ENCODE results near the gene CEP89. TPM values are rescaled to one million over a fixed set of nuclear protein-coding genes. Genes with fewer than 3 reads are reported as not detected.
"Not testable (repeated sequence)": the region's sequence is repeated elsewhere in the genome, so short reads cannot be mapped to it uniquely, and the experiment has no call there.

Gene CEP89
- polyA plus RNA-seq (2013, experiment 1 of 2; ENCODE audit: insufficient read length): 23.3 TPM
- 24.3 TPM for polyA plus RNA-seq (2013, experiment 2 of 2; ENCODE audit: insufficient read length)

GRCh38 chr19:32971715-32972540 lies at the start of gene CEP89, which contains the start of gene FAAP24:
CEP89 (minus strand) TSS chr19:32971958; CDS start chr19:32971874, 84 bp downstream.
FAAP24 (plus strand) TSS chr19:32972242; CDS start chr19:32973197, 955 bp downstream.
- DNase-seq: peak; percentile 99

GRCh38 chr19:33010891-33011290 lies 39.1 kb upstream of the CEP89 start:
- not testable (repeated sequence) for DNase-seq

DNA sequence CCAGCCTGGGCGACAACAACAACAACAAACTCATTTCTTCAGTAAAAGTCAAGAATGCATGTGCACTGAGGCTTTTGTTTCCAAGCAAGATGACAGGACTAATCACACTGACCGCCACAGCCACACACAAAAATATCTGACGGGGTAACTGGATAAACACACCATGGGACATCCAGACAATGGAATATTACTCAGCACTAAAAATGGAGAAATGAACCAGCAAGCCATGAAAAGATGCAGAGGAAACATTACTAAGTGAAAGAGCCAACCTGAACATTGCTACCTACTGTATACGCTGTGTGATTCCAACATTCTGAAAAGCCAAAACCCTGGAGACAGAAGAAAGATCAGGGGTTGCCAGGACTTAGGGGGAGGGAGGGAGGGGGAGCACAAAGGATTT lies 37.0 kb upstream of the CEP89 start:
- no peak for DNase-seq

GRCh38 chr19:33005440-33005839 lies 33.7 kb upstream of the CEP89 start:
- DNase-seq: no peak

DNA sequence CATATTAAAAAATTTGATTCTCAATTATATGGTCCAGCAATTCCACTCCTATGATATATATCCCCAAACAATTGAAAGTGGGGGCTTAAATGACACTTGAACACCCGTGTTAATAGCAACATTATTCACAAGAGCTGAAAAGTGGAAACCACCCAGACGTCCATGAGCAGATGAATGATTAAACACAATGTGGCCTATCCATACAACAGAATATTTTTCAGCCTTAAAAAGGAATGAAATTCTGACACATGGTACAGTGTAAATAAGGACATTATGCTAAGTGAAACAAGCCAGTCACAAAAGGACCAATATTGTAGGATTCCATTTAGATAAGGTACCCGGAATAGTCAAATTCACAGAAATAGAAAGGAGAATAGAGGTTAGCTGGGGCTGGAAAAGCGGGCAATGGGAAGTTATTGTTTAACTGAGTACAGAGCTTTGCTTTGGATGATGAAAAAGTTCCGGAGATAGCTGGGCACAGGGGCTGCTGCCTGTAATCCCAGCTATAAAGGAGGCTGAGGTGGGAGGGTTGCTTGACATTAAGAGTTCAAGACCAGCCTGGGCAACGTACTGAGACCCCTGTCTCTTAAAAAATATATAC lies 31.8 kb upstream of the CEP89 start:
- not testable (repeated sequence) for DNase-seq

GRCh38 chr19:33002126-33002865 lies 30.5 kb upstream of the CEP89 start:
- DNase-seq: not testable (repeated sequence)

GRCh38 chr19:33000910-33001309 lies 29.2 kb upstream of the CEP89 start:
- DNase-seq: no peak

DNA sequence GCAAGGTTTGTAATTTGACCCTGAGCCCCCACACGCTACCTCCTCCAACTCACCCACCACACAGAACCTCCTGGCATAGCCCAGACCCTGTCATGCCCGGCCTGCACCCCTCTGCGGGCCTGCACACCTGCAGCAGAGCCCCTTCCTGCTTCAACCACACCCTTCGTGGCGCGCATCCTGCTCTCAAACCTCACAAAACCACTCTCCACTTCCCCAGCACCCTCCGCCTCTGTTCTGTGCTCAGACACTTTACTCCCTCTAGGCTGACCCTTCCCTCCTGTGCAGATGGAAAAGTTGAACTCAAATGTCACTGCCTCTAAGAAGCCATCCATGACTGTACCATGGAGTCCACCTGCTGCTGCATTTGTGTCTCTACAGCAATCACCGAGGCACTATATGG lies 28.8 kb upstream of the CEP89 start:
- DNase-seq: no peak

GRCh38 chr19:32998722-32999121 lies 27.0 kb upstream of the CEP89 start:
- no peak for DNase-seq

DNA sequence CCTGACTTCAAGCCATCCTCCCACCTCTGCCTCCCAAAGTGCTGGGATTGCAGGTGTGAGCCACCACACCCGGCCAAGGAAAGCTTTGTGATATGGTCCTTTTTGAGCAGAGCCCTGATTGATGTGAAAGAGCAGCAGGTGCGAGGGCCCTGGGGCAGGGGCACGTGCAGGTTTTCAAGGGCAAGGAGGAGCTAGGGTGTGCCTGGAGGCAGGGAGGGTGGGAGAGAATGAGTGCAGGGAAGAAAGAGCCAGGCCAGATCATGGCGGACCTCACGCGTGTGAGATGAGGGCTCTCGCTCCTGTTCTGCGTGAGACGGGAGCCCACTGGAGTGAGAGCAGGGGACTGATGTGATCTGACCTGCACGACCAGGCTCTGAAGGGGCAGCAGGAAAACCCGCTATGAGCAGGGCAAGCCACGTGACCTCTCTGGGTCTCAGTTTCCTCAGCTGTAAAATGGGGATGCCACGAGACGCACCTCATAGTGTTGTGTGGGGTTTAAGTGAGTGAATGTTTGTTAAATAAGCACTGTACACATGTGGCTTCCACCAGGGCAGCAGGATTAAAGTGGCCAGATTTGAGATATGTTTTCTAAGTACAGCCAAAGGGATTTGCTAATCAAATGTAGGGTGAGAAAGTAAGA lies 26.1 kb upstream of the CEP89 start:
- DNase-seq: no peak

GRCh38 chr19:32997061-32997464 lies 25.3 kb upstream of the CEP89 start:
- DNase-seq: not testable (repeated sequence)

DNA sequence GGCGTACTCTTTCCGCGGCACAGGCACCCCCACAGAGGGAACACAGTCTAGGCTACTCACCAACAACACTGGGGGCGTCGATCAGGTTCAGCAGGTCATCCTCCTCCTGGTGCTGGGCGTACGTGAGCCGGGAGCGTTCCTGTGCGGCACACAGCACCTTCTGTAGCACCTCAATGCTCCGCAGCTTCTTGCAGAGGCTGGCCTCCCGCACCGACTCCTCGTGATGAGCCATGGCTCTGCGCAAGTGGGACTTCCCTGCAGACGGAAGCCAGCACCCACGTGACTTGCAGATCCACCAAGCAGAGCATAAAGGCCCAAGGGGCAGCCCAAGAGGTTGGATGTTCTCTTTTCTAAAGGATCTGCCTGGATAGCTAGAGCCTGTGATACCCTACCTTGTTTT lies 24.2 kb upstream of the CEP89 start:
- not testable (repeated sequence) for DNase-seq

GRCh38 chr19:32988724-32989123 lies 17.0 kb upstream of the CEP89 start:
- DNase-seq: no peak

DNA sequence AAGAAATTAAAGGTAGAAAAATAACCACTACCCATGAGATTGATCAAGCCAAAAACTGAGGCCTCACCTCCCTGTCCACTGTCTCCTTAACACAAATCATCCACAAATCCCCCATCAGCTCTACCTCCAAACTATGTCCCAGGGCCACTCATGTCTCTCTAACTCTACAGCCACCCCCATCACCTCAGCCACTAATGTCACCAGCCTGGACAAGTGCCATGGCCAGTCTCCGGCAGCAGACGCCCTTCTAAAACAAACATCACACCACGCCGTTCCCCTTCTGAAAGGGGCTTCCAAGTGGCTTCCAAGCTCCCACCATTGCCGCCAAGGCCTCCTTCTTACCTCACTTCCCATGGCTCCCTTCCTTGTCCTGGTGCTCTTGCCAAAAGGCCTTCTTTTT lies 16.5 kb upstream of the CEP89 start:
- not testable (repeated sequence) for DNase-seq

- DNase-seq: not testable (repeated sequence)
These were observed 10.7 kb upstream of the CEP89 start for GRCh38 chr19:32982488-32982887.

DNA sequence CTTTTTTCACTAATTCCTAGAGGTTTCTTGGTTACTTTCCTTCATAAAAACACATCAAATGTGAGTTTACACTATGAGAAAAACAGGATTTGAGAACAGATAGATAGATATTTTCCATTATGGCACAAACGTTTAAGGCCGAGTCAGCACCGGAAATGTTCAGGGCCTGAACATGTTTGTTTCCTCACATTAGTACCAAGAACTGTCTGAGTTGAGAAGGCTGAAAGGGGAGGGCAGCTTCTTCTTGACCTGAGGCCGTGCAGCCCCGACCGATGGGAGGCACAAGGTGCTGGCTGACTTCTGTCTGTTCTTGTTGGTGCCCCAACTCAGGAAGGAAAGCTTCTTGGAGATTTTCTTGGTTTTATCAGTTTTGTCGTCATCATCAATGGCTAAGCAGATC lies 8.0 kb upstream of the CEP89 start:
- DNase-seq: not testable (repeated sequence)

DNA sequence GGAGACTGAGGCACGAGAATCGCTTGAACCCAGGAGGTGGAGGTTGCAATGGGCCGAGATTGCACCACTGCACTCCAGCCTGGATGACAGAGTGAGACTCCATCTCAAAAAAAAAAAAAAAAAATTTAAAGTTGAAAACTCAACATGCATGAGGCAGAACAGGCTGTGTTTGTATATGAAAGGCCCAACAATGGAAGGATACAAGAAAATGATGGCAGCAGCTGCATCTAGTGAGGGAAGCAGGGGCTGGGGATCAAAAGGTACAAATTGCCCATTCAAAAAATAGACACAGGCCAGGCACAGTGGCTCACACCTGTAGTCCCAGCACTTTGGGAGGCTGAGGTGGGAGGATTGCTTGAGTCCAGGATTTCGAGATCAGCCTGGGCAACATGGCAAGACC lies 6.1 kb upstream of the CEP89 start:
- not testable (repeated sequence) for DNase-seq

DNA sequence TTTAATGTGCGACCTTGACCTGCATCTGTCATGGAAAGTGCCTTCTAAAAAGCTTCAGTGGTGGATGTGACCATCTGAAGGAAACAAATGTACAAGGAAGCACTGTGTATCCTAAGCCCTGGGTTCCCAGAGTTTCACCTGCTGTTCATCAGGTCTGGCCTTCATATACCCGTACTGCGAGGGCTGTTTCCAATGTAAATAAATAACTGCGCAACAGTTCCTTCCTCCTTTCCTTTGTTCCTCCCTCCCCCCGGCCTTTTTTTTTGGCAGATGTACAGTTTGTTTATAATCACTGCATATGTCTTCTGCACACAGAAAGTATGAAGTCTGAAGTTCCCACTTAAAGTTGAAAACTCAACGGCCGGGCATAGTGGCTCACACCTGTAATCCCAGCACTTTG lies 5.5 kb upstream of the CEP89 start:
- no peak for DNase-seq

GRCh38 chr19:32976223-32976805 lies 4.6 kb upstream of the CEP89 start:
- peak; percentile 36 for DNase-seq

DNA sequence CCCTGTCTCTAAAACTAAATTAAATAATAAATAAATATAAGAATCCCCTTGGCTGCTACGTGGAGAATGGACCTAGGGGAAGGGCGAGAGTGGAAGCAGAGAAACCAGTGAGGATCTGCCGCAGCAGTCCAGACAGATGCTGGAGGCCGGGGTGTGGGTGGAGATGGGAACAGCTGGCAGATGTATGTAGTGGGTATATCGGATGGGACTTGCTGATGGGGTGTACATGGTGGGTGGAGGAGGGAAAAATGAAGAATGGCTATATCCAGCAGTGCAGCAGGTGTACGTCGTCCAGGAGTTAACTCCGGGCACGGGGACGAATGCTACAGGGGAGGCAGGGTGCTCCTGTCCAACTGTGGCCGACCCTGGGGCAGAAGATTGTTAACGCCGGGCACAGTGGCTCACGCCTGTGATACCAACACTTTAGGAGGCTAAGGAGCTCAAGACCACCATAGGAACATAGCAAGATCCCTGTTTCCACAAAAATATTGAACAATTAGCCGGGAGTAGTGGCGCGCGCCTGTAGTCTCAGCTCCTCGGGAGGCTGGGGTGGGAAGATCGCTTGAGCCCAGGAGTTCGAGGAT lies 654 bp downstream of the CEP89 start:
- DNase-seq: no peak

- no peak for DNase-seq
These were observed 2.2 kb downstream of the CEP89 start for GRCh38 chr19:32969549-32969948.

DNA sequence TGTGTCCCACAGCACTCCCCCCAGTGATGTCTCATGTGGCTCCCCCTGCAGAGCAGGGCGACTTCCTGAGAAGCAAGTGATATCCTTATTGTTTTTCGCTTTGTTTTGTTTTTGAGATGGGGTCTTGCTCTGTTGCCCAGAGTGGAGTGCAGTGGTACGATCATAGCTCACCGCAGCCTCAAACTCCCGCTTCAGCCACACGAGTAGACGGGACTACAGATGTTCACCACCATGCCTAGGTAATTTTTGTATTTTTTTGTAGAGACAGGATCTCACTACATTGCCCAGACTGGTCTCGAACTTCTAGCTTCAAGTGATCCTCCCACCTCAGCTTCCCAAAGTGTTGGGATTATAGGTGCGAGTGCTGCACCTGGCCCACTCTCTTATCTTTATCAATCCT lies 5.0 kb downstream of the CEP89 start:
- DNase-seq: no peak

Data from fibroblast of skin of abdomen (primary cell).